Neural progenitor cell (in vitro differentiated cells): ENCODE results near the gene MBOAT7. TPM values are rescaled to one million over a fixed set of nuclear protein-coding genes. Genes with fewer than 3 reads are reported as not detected.
"Not testable (repeated sequence)": the region's sequence is repeated elsewhere in the genome, so short reads cannot be mapped to it uniquely, and the experiment has no call there.

Experiments used
- DNase-seq: peaks from one replicate; pipeline ENCODE4 v3.0.0-alpha.2; 2016; ENCODE audit warnings: low spot score
- H2AFZ ChIP-seq: fragments of 200-600 bp; sonication (generic); replicated peaks from 2 replicates; pipeline ENCODE4 v1.6.1; 2016; ENCODE audit warnings: antibody characterized with exemption
- H3F3A ChIP-seq: fragments of 200-600 bp; sonication (generic); 2 replicates; pipeline ENCODE4 v1.6.1; 2016; ENCODE audit warnings: antibody characterized with exemption, low read depth
- H3K27ac ChIP-seq: fragments of 200-600 bp; sonication (generic); 2 replicates; pipeline ENCODE4 v1.5.1; 2016; ENCODE audit warnings: mild to moderate bottlenecking
- H3K27me3 ChIP-seq: fragments of 200-600 bp; sonication (generic); 2 replicates; pipeline ENCODE4 v1.6.1; 2016; ENCODE audit warnings: mild to moderate bottlenecking, moderate library complexity
- H3K36me3 ChIP-seq: fragments of 200-600 bp; sonication (generic); 2 replicates; pipeline ENCODE4 v1.5.1; 2016
- H3K4me1 ChIP-seq: fragments of 200-600 bp; sonication (generic); 2 replicates; pipeline ENCODE4 v1.6.1; 2016; ENCODE audit warnings: mixed run types
- H3K4me2 ChIP-seq: fragments of 200-600 bp; sonication (generic); 2 replicates; pipeline ENCODE4 v1.6.1; 2016
- H3K4me3 ChIP-seq: fragments of 200-600 bp; sonication (generic); 2 replicates; pipeline ENCODE4 v1.5.1; 2016
- H3K79me2 ChIP-seq: fragments of 200-600 bp; sonication (generic); 2 replicates; pipeline ENCODE4 v1.6.1; 2016; ENCODE audit warnings: low read depth
- H3K9ac ChIP-seq: fragments of 200-600 bp; sonication (generic); 2 replicates; pipeline ENCODE4 v1.6.1; 2016
- H3K9me3 ChIP-seq: fragments of 200-600 bp; sonication (generic); 2 replicates; pipeline ENCODE4 v1.5.1; 2016; ENCODE audit warnings: low read depth
- H4K20me1 ChIP-seq: fragments of 200-600 bp; sonication (generic); 2 replicates; pipeline ENCODE4 v1.6.1; 2016; ENCODE audit warnings: low read depth
- H3K27ac Mint-ChIP-seq: 3 replicates; pipeline ENCODE4 v1.8.0; 2021; ENCODE audit warnings: mixed read lengths
- H3K27me3 Mint-ChIP-seq: 2 replicates; pipeline ENCODE4 v1.8.0; 2022; ENCODE audit warnings: low read depth, mild to moderate bottlenecking, inconsistent platforms, moderate library complexity, mixed read lengths; ENCODE audit not compliant: insufficient read depth
- H3K36me3 Mint-ChIP-seq: 3 replicates; pipeline ENCODE4 v1.8.0; 2021; ENCODE audit warnings: mixed read lengths
- H3K4me1 Mint-ChIP-seq: 3 replicates; pipeline ENCODE4 v1.8.0; 2021; ENCODE audit warnings: mixed read lengths
- H3K4me3 Mint-ChIP-seq: 3 replicates; pipeline ENCODE4 v1.8.0; 2021; ENCODE audit warnings: mild to moderate bottlenecking, moderate library complexity, mixed read lengths
- H3K9me3 Mint-ChIP-seq: 3 replicates; pipeline ENCODE4 v1.8.0; 2020; ENCODE audit warnings: mixed read lengths
- CTCF ChIP-seq: fragments of 200-600 bp; sonication (generic); IDR thresholded peaks from 2 replicates; pipeline ENCODE4 v1.5.1; 2017; ENCODE audit warnings: antibody characterized with exemption, mild to moderate bottlenecking
- EZH2 ChIP-seq: fragments of 200-600 bp; sonication (generic); IDR thresholded peaks from 2 replicates; pipeline ENCODE4 v1.6.1; 2017; ENCODE audit warnings: antibody characterized with exemption, mild to moderate bottlenecking, moderate library complexity
- EZH2phosphoT487 ChIP-seq: fragments of 200-600 bp; sonication (generic); IDR thresholded peaks from 2 replicates; pipeline ENCODE4 v1.6.1; 2017; ENCODE audit warnings: antibody characterized with exemption
- total RNA-seq: library from RNA; depleted of rRNA; stranded (reverse); fragments of >200 nt; gene quantifications from 2 replicates; pipeline ENCODE4 v1.2.3, GENCODE V29; 2015; ENCODE audit warnings: low replicate concordance

Gene MBOAT7
- total RNA-seq, 1 donor from 2014 or later = 20.0 TPM

GRCh38 chr19:54186351-54186750 is 3.0 kb downstream of the MBOAT7 start:
- Histone ChIP-seq H3K4me1 (peaks cover 5% of the 10 kb centered on the region), H4K20me1 (peaks cover 8% of the 10 kb centered on the region), H3K4me2 (no peak overlapping the region), H2AFZ (no peak overlapping the region), H3K4me3 (no peak overlapping the region), H3F3A (peaks cover 10% of the 10 kb centered on the region), H3K9me3 (no peaks in the 10 kb centered on the region), H3K79me2 (peaks cover 21% of the 10 kb centered on the region), H3K36me3 (no peaks in the 10 kb centered on the region), H3K27me3 (no peaks in the 10 kb centered on the region), H3K27ac (no peak overlapping the region), H3K9ac (no peak overlapping the region)
- H3K9me3 Mint-ChIP-seq = no peaks in the 10 kb centered on the region
- no peak overlapping the region for H3K4me3 Mint-ChIP-seq
- H3K4me1 Mint-ChIP-seq = peaks cover 10% of the 10 kb centered on the region
- peaks cover 22% of the 10 kb centered on the region for H3K27me3 Mint-ChIP-seq
- DNase-seq = no peak
- peak overlapping the region; percentile 46 for H3K27ac Mint-ChIP-seq
- peaks cover 15% of the 10 kb centered on the region for H3K36me3 Mint-ChIP-seq
- TF ChIP-seq CTCF = no peak
- no peak for TF ChIP-seq EZH2
- no peak for TF ChIP-seq EZH2phosphoT487

- Mint-ChIP-seq H3K9me3 (no peaks in the 10 kb centered on the region), H3K27me3 (peaks cover 13% of the 10 kb centered on the region)
- no peaks in the 10 kb centered on the region for H3K27me3 ChIP-seq
Measured at GRCh38 chr19:54183431-54183830, 5.9 kb downstream of the MBOAT7 start.

GRCh38 chr19:54181894-54182293 is 7.5 kb downstream of the MBOAT7 start:
- not testable (repeated sequence) for H3K27me3 Mint-ChIP-seq, H3K9me3 ChIP-seq

More at GRCh38 chr19:54183431-54183830, 5.9 kb downstream of the MBOAT7 start:
- peaks cover 28% of the 10 kb centered on the region for H4K20me1 ChIP-seq
- no peak for DNase-seq
- peaks cover 9% of the 10 kb centered on the region for H3K4me1 ChIP-seq
- peaks cover 15% of the 10 kb centered on the region for H3K79me2 ChIP-seq
- no peak overlapping the region for H3K4me2 ChIP-seq
- no peak overlapping the region for H3K27ac Mint-ChIP-seq
- no peak overlapping the region for H3K27ac ChIP-seq
- H3K4me3 ChIP-seq = no peak overlapping the region
- H2AFZ ChIP-seq = no peak overlapping the region
- no peak for TF ChIP-seq CTCF
- TF ChIP-seq EZH2 = no peak
- TF ChIP-seq EZH2phosphoT487 = no peak
- H3K36me3 Mint-ChIP-seq = peaks cover 17% of the 10 kb centered on the region
- H3F3A ChIP-seq = peaks cover 17% of the 10 kb centered on the region
- H3K9ac ChIP-seq = no peak overlapping the region
- peaks cover 29% of the 10 kb centered on the region for H3K4me1 Mint-ChIP-seq
- H3K4me3 Mint-ChIP-seq = no peak overlapping the region
- H3K9me3 ChIP-seq = no peaks in the 10 kb centered on the region
- H3K36me3 ChIP-seq = no peaks in the 10 kb centered on the region

GRCh38 chr19:54180691-54181091 is 8.7 kb downstream of the MBOAT7 start:
- Histone ChIP-seq H3K36me3 (no peaks in the 10 kb centered on the region), H2AFZ (no peak overlapping the region), H3K4me3 (no peak overlapping the region), H3K4me2 (no peak overlapping the region), H3K27me3 (no peaks in the 10 kb centered on the region), H4K20me1 (peaks cover 21% of the 10 kb centered on the region), H3K79me2 (no peaks in the 10 kb centered on the region), H3K27ac (no peak overlapping the region), H3F3A (peaks cover 17% of the 10 kb centered on the region), H3K9ac (no peak overlapping the region), H3K4me1 (peaks cover 4% of the 10 kb centered on the region), H3K9me3 (no peaks in the 10 kb centered on the region)
- DNase-seq = no peak
- no peaks in the 10 kb centered on the region for H3K9me3 Mint-ChIP-seq
- peaks cover 14% of the 10 kb centered on the region for H3K36me3 Mint-ChIP-seq
- peaks cover 24% of the 10 kb centered on the region for H3K4me1 Mint-ChIP-seq
- H3K27ac Mint-ChIP-seq = no peak overlapping the region
- TF ChIP-seq EZH2phosphoT487 = no peak
- TF ChIP-seq EZH2 = no peak
- TF ChIP-seq CTCF = no peak
- peaks cover 8% of the 10 kb centered on the region for H3K27me3 Mint-ChIP-seq
- H3K4me3 Mint-ChIP-seq = no peak overlapping the region

More at GRCh38 chr19:54181894-54182293, 7.5 kb downstream of the MBOAT7 start:
- H3K27ac ChIP-seq, H3K4me3 Mint-ChIP-seq, H3K4me2 ChIP-seq, H3K9me3 Mint-ChIP-seq, H3K4me3 ChIP-seq, H3K36me3 ChIP-seq, H3K27ac Mint-ChIP-seq, H3K27me3 ChIP-seq, H2AFZ ChIP-seq, H3K79me2 ChIP-seq, H3K4me1 ChIP-seq, H3K9ac ChIP-seq, DNase-seq: not testable (repeated sequence)
- Histone ChIP-seq H3F3A (peaks cover 17% of the 10 kb centered on the region), H4K20me1 (peaks cover 21% of the 10 kb centered on the region)
- peaks cover 18% of the 10 kb centered on the region for H3K36me3 Mint-ChIP-seq
- H3K4me1 Mint-ChIP-seq = peaks cover 24% of the 10 kb centered on the region
